ENCODE measurements around the gene SWI5. TPM values are rescaled to one million over a fixed set of nuclear protein-coding genes. Genes with fewer than 3 reads are reported as not detected.
"Not testable (repeated sequence)": the region's sequence is repeated elsewhere in the genome, so short reads cannot be mapped to it uniquely, and the experiment has no call there.

The SWI5 gene
- total RNA-seq: 10 to 100 TPM; 16.9 to 19.4 TPM

GRCh38 chr9:128276008-128276573, at the start of gene SWI5:
Gene SWI5, plus strand, starts transcription at chr9:128276276.
- DNase-seq: peak; percentile 99
- Mint-ChIP-seq H3K4me1 (peaks cover 30% of the 10 kb centered on the region), H3K27me3 (no peaks in the 10 kb centered on the region), H3K9me3 (no peaks in the 10 kb centered on the region), H3K4me3 (peak within 1 kb of the TSS; percentile 95), H3K27ac (peak within 1 kb of the TSS; percentile 89), H3K36me3 (peaks cover 7% of the 10 kb centered on the region)

- H3K9me3 Mint-ChIP-seq: no peaks in the 10 kb centered on the region
- DNase-seq: no peak
- H3K27ac Mint-ChIP-seq: no peak overlapping the region
These were observed 49.7 kb upstream of the SWI5 start for GRCh38 chr9:128226412-128226801.

GRCh38 chr9:128230897-128231296, 45.2 kb upstream of the SWI5 start:
- not testable (repeated sequence) for H3K36me3 Mint-ChIP-seq, H3K27me3 Mint-ChIP-seq, H3K4me3 Mint-ChIP-seq, H3K27ac Mint-ChIP-seq, DNase-seq, H3K9me3 Mint-ChIP-seq, H3K4me1 Mint-ChIP-seq

More at GRCh38 chr9:128226412-128226801, 49.7 kb upstream of the SWI5 start:
- no peak overlapping the region for H3K4me3 Mint-ChIP-seq
- H3K27me3 Mint-ChIP-seq: no peaks in the 10 kb centered on the region
- H3K36me3 Mint-ChIP-seq: no peaks in the 10 kb centered on the region
- H3K4me1 Mint-ChIP-seq: no peaks in the 10 kb centered on the region

- Mint-ChIP-seq H3K27me3 (no peaks in the 10 kb centered on the region), H3K4me3 (no peak overlapping the region), H3K4me1 (no peaks in the 10 kb centered on the region), H3K36me3 (no peaks in the 10 kb centered on the region), H3K27ac (no peak overlapping the region), H3K9me3 (no peaks in the 10 kb centered on the region)
- DNase-seq: no peak
These were observed 44.2 kb upstream of the SWI5 start for GRCh38 chr9:128231638-128232527.

- Mint-ChIP-seq H3K36me3 (no peaks in the 10 kb centered on the region), H3K4me1 (no peaks in the 10 kb centered on the region), H3K27ac (no peak overlapping the region), H3K4me3 (no peak overlapping the region), H3K9me3 (no peaks in the 10 kb centered on the region), H3K27me3 (no peaks in the 10 kb centered on the region)
- DNase-seq: no peak
These were observed 43.3 kb upstream of the SWI5 start for GRCh38 chr9:128232528-128233428.

- Mint-ChIP-seq H3K9me3 (no peaks in the 10 kb centered on the region), H3K27ac (no peak overlapping the region), H3K4me3 (no peak overlapping the region), H3K4me1 (no peaks in the 10 kb centered on the region), H3K36me3 (no peaks in the 10 kb centered on the region), H3K27me3 (no peaks in the 10 kb centered on the region)
- no peak for DNase-seq
These were observed 42.2 kb upstream of the SWI5 start for GRCh38 chr9:128233817-128234406.

GRCh38 chr9:128242124-128242523, 34.0 kb upstream of the SWI5 start:
- H3K27me3 Mint-ChIP-seq: peaks cover 30% of the 10 kb centered on the region
- H3K9me3 Mint-ChIP-seq: no peaks in the 10 kb centered on the region
- no peaks in the 10 kb centered on the region for H3K36me3 Mint-ChIP-seq
- H3K27ac Mint-ChIP-seq: no peak overlapping the region
- no peak for DNase-seq
- peaks cover 6% of the 10 kb centered on the region for H3K4me1 Mint-ChIP-seq
- H3K4me3 Mint-ChIP-seq: no peak overlapping the region

GRCh38 chr9:128242828-128243214, 33.3 kb upstream of the SWI5 start:
- peaks cover 6% of the 10 kb centered on the region for H3K4me1 Mint-ChIP-seq

GRCh38 chr9:128243215-128244018, 32.7 kb upstream of the SWI5 start:
- no peaks in the 10 kb centered on the region for H3K9me3 Mint-ChIP-seq
- no peak overlapping the region for H3K4me3 Mint-ChIP-seq
- no peak overlapping the region for H3K27ac Mint-ChIP-seq
- H3K4me1 Mint-ChIP-seq: peaks cover 6% of the 10 kb centered on the region
- no peaks in the 10 kb centered on the region for H3K36me3 Mint-ChIP-seq
- DNase-seq: no peak
- peaks cover 30% of the 10 kb centered on the region for H3K27me3 Mint-ChIP-seq

More at GRCh38 chr9:128242828-128243214, 33.3 kb upstream of the SWI5 start:
- no peaks in the 10 kb centered on the region for H3K9me3 Mint-ChIP-seq
- peaks cover 30% of the 10 kb centered on the region for H3K27me3 Mint-ChIP-seq
- no peak overlapping the region for H3K27ac Mint-ChIP-seq
- H3K4me3 Mint-ChIP-seq: no peak overlapping the region
- no peaks in the 10 kb centered on the region for H3K36me3 Mint-ChIP-seq
- DNase-seq: no peak

GRCh38 chr9:128244091-128244836, 31.8 kb upstream of the SWI5 start:
- no peaks in the 10 kb centered on the region for H3K36me3 Mint-ChIP-seq
- peaks cover 30% of the 10 kb centered on the region for H3K27me3 Mint-ChIP-seq
- H3K4me1 Mint-ChIP-seq: peaks cover 6% of the 10 kb centered on the region
- H3K9me3 Mint-ChIP-seq: no peaks in the 10 kb centered on the region
- H3K4me3 Mint-ChIP-seq: no peak overlapping the region
- no peak overlapping the region for H3K27ac Mint-ChIP-seq
- DNase-seq: no peak

GRCh38 chr9:128244837-128245231, 31.2 kb upstream of the SWI5 start:
- peaks cover 30% of the 10 kb centered on the region for H3K27me3 Mint-ChIP-seq
- H3K4me3 Mint-ChIP-seq: no peak overlapping the region
- no peak overlapping the region for H3K27ac Mint-ChIP-seq
- no peaks in the 10 kb centered on the region for H3K36me3 Mint-ChIP-seq
- DNase-seq: no peak
- H3K4me1 Mint-ChIP-seq: peaks cover 10% of the 10 kb centered on the region
- H3K9me3 Mint-ChIP-seq: no peaks in the 10 kb centered on the region

- DNase-seq: no peak
- Mint-ChIP-seq H3K9me3 (no peaks in the 10 kb centered on the region), H3K4me1 (peaks cover 12% of the 10 kb centered on the region), H3K36me3 (no peaks in the 10 kb centered on the region), H3K4me3 (no peak overlapping the region), H3K27ac (no peak overlapping the region), H3K27me3 (peaks cover 30% of the 10 kb centered on the region)
These were observed 30.5 kb upstream of the SWI5 start for GRCh38 chr9:128245421-128246151.

- Mint-ChIP-seq H3K36me3 (no peaks in the 10 kb centered on the region), H3K4me1 (peaks cover 16% of the 10 kb centered on the region)
These were observed 29.6 kb upstream of the SWI5 start for GRCh38 chr9:128246471-128246870.

More at GRCh38 chr9:128246471-128246870, 29.6 kb upstream of the SWI5 start:
- Mint-ChIP-seq H3K9me3 (no peaks in the 10 kb centered on the region), H3K4me3 (no peak overlapping the region), H3K27ac (no peak overlapping the region), H3K27me3 (peaks cover 29% of the 10 kb centered on the region)
- no peak for DNase-seq

Data from activated naive CD8-positive, alpha-beta T cell treated with anti-CD3 and anti-CD28 coated beads for 36 hours (primary cell).